ENCODE measurements around the gene HCAR3.
A peak's percentile ranks its signal among the peaks of the same experiment; 100 is the strongest.
"Not testable (repeated sequence)": the region's sequence is repeated elsewhere in the genome, so short reads cannot be mapped to it uniquely, and the experiment has no call there.

HCAR3 gene

DNA sequence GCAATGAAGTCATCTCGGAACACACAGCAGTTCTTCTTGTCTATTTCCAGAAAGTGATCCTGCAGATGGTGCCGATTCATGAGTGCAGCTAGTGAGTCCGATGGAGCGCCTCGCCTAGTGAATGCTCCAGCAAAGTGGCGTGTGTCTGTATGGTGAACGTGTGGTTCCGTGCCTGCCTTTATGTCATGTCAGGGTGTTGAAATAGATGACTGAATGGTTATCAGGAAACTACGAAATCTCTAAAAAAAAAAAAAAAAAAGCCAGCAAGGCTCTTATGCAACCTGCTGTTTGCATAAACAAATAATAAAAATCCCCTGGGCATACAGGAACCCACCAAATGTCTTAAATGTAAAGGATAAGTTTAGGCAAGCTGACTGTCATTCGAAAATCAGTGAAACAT is at the start of gene HCAR3:
Gene HCAR3, minus strand, starts transcription at position 154 of the 400 bp plus-strand sequence. Its CDS starts 74 bp downstream, at position 80.
- not testable (repeated sequence) for DNase-seq

DNA sequence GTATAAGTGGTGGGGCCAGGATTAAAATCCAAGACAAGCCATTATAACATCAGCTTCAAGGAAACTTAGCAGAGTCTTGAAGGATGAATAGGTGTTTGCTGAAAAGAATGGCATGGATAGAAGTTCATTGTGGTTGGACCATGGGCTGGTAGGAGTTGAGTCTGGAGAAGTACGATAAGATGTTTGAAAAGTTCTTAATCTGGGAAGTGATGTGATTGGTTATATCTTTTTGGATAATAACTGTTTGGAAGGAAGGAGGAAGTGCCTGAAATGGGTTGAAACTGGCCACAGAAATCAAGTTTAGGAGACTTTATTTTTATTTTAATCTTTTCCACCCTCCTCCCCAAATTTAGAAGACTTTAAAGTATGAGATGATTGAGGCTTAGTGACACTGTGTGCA is 41.0 kb upstream of the HCAR3 start:
- DNase-seq = no peak

DNA sequence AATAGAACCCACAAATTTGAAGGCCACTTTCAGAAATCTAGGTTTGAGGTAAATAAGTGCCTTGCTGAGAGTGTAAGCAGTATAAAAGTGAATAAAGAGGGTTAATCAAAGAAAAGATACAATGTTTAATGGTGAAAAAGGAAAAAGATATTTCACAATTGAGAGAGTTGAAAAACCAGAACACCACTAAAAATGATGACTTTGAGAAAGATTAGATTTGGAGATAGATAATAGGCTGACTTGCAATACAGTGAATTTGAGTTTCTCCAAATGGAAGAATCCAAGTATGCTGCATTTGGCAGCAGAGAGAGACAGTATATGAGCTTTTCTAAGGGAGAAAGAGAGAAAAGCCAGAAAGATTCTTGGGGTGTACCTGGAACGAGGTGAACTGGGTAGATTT is 38.2 kb upstream of the HCAR3 start:
- DNase-seq = no peak

DNA sequence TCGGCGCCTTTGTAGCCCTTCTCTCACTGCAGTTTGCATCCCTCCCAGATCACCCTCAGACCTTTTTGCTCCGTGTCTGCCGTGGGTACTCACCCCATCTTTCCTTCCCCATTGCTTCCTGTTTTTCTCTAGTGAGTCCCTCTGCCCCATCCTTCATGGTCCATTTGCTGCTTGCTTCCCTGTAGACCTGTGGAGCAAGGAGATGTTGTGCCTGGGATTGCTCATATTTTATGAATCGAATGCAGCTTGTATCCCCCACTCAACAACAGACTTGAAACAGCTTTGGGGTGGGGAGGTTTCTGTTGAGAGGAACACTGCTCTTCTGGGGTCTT is 36.7 kb upstream of the HCAR3 start:
- DNase-seq = no peak

DNA sequence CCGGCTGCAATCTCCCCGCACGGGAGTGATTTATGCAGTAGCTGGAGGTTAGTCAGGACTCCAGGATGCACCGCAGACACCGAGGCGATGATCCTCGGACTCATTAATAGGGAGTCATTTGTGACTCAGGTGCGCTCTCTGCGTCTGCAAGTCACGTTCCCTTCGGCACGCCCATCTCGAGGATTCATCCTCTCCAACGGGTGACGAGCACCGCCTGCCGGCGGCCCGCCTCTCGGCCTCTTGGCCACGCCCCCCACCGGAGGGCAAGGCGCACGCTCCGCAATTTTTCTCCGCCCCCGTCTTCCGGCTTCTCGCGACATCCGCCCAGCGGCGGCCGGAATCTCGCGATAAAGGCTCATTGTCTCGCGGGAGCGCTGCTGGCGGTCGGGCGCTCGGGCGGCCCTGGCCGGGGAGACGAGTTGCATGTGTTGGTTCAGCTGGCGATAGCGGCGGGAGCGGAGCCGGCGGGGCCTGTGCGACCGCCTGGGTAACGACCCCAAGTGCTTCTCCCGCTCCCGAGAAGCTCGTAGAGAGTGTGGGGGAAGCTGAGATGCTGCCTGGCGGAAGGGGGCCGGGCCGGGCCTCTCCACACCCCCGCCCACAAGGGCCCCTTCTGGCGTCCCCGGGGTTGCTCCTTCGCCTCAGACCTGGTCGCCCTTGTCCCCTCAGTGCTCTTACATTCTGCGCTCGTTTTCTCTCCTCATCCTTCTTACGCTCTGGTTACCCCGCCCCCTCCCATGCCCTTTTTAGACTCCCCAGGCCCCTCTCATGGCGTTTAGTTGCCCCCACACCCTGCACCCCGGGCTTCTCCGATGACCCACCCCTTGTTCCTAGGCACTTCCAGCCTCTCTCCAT is 36.1 kb upstream of the HCAR3 start, which contains the start of gene DENR:
Gene DENR, plus strand, starts transcription at position 361 of the 855 bp plus-strand sequence. CDS start 878 bp downstream, outside the sequence.
- DNase-seq = peak; percentile 100

DNA sequence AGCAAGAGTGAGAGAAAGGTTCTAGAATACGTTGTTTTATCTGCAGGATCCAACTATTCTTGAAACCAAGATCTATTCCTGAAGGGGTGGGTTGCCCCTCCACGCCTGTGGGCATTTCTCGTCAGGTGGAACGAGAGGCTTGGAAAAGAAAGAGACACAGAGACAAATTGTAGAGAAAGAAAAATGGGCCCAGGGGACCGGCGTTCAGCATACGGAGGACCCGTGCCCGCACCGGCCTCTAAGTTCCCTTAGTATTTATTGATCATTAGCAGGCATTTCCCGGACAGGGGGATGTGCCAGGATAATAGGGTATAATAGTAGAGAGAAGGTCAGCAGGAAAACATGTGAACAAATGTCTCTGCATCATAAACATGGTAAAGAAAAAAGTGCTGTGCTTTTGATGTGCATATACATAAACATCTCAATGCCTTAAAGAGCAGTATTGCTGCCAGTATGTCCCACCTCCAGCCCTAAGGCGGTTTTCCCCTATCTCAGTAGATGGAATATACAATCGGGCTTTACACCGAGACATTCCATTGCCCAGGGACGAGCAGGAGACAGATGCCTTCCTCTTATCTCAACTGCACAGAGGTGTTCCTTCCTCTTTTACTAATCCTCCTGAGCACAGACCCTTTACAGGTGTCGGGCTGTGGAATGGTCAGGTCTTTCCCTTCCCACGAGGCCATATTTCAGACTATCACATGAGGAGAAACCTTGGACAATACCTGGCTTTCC is 34.3 kb upstream of the HCAR3 start:
- DNase-seq = not testable (repeated sequence)

DNA sequence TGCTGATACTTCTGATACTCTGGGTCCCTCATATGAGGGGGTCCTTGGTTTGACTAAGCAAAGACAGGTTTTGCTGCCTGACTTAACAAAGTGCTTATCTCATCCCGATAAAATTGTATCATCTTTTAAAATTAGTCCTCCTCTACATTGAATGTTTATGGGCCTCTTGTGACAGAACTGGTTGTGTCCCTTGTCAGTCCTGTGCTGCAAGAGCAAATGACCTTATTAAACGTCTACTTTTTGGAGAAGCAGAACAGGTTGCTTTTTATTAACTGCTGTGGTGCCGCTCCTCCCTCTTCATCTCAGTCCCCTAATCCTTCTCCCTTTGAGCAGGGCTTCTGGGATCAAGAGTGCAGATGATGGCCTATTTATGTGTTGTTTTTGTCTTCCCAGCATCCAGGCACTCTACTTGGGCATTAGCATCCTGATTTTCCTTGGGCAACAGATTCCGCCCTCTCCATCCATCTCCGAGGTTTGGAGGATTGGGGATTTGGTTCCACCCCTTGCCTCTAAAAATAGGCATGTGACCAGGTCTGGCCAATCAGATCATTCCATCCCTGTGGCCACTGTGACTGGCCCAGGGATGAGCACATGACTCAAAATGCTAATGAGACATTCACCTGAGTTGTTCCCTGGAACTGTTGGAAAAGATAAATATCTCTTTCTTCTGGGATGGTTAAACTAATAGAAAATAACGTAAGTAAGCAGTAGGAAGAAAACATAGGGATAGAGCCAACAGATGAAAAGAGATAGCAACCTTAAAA is 33.1 kb upstream of the HCAR3 start:
- no peak for DNase-seq

DNA sequence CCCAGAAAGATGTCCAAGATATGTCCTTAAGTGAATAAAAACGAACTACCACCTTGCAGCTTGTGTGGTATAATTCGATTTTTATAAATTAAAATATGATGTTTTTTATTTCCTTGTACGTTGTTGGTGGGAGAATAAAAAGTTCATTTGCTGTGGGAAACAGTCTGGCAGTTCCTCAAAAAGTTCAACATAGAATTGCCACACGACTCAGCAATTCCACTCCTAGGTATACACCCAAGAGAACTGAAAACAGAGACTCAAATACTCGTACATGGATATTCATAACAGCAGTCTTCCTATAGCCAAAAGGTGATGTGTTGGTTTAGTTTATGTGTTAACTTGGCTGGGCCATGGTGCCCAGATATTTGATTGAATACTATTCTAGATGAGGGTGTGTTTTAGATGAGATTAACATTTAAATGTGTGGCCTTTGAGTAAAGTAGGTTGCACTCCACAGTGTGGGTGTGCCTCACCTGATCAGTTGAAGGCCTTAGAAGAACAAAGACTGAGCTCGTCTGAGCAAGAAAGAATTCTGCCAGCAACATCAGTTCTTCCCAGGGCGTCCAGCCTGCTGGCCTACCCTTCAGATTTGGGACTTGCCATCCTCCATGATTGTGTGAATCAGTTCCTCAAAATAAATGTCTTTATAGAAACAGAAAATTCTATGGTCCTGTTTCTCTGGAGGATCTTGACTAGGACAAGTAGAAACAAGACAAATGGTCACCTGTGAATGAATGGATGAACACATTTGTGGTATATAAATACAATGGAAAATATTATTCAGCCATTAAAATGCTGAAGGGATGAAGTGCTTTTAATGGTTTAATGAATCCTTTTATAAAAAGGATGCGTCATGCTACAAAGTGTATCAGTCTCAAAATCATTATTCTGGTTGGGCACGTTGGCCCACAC is 30.9 kb upstream of the HCAR3 start:
- no peak for DNase-seq

DNA sequence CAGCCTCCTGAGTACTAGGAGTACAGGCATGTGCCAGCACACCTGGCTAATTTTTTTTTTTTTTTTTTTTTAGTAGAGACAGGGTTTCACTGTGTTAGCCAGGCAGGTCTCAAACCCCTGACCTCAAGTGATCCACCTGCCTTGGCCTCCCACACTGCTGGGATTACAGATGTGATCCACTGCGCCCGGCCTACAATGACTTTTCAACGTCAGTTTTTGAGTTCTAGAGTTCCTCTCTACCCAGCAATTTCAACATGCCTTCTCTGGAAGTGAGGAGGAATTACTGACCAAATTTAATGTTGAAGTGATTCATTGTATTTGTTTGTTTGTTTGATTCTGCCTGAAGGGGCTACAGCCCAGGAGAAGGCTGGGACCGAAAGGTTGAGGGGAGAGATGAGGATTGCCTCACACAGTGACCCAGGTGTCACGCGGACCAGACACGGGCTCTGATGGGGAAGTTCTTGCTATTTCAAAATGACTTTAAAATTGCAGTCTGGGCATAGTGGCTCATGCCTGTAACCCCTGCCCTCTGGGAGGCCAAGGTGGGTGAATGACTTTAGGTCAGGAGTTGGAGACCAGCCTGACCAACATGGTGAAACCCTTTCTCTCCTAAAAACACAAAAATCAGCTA is 27.4 kb upstream of the HCAR3 start:
- no peak for DNase-seq

DNA sequence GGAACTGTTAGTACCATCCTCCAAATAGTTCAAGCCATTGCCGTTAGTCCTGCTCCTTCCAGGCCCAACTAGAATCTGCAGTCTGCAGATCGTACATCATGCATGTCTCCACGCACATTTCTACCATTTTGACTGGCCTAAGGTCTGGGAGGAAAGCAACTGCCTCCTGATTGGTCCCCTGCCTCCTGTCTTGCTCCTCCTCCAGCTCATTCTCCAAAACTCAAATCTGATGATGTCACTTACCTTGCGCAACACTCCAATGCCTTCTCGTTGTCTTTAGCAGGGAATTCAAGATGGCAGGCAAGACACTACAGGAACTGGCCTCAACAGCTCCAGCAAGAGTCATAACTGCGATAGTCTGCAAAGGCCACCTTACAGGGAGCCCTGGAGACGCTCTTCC is 23.7 kb upstream of the HCAR3 start:
- DNase-seq = no peak

DNA sequence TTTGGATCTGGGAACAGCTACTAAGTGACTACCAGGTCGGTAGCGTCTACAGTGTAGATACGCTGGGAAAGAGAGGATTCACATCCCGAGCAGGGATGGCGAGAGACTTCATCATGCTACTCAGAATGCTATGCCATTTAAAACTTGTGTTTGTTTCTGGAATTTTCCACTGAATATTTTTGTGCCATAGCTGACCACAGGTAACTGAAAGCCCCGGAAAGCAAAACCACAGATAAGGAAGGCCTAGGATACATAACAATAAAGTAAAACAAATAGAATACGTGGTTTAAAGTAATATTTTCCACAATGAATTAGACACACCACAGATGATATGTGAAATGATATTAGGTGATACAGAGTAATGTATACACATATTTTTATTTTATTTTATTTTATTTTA is 22.0 kb upstream of the HCAR3 start:
- no peak for DNase-seq

DNA sequence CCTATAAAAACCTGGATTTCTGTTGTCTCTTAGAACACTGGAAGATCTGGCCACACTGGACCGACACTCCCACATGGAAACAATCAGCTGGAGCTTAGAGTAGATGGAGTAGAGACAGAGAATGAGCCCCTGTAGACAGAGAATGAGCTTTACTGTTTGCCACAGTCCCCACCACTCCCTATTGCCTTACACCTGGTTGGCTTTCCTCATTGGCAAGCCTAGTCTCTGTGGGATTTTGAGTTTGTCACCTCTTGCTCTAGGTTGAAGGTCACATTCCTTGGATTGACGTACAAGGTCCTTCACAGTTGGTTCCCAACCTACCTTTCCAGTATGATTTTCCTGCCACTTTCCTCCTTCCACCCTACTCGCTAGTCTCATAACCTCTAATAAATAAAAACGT is 16.0 kb upstream of the HCAR3 start:
- no peak for DNase-seq

DNA sequence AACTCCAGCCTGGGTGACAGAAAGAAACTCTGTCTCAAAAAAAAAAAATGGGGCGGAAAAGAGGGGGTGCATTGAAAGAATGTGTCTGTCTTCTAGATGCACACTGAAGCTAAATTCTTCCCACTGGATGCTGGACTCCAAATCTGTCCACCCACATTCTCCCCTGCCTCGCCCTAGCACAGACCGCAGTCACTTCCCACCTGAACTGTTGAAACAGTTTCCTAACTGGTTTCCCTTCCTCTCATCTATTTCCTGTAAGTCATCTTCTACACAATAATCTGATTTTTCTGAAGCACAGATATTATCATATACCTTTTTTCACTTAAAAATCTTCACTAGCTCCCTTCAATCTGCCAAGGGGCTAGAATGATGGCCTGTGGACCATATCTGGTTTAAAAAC is 15.6 kb upstream of the HCAR3 start:
- DNase-seq = no peak

DNA sequence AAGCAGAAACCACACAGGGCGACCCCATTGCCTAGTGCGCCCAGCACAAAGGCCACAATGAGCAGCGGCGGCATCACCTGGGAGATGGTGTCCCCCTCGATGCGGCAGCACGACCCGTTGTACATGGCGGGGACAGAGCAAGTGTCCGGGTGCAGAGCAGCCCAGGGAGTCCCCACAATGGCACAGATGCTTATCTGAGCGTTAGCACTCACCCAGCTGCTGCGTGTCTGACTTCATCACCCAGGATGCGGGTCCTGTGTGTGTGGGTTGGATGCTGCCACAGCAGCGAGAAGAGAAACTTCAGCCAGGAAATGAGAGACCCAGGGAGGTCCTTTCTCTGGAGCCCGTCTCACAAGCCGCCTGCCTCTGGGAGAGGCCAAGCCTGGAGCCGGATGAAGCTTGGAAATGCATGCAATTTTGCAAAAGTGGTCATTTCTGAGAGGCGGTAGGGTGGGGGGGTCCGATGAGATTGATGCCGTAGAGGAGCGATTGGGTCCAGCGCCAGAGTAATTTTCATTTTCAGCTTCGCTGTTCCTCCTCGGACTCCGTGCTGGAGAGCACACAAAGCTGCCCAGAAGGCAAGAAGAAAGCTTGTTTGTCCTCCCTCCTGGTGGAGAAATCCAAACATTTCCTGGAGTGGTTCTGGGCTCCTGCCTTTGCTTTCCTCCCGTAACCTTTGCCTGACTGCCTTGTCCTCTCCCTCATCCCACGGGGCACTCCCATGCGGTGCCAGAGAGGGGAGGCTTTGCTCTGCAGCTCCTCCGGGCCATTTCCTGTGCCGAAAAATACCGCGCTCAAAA is 13.8 kb upstream of the HCAR3 start, which contains the start of gene HCAR1:
Gene HCAR1, minus strand, starts transcription at position 630 of the 800 bp plus-strand sequence. Its CDS starts 505 bp downstream, at position 125.
- no peak for DNase-seq

DNA sequence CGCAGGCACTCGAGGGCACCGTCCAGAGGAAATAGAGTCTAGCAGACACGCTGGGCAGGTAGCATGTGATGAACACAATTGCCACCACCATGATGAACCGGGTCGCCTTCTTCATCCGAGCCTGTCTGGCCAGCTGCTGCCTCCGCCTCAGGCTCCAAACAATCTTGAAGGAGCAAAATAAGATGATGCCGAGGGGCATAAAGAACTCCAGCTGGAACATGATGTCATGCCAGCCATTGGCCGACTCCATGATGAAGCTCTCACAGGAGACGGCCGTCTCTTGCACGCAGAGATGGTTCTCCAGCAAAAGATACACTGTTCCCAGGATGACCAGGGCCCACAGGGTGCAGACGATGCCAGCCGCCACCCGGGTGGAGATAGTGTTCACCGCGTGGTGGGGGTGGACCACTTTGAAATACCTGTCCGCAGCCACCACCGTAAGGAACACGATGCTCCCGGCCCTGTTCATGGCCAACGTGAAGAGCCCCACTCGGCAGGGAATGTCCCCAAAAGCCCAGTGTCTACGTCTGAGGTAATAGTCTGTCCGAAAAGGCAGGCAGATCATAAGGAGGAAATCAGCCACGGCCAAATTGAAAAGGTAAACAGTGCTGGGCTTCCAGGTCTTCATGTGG is 13.1 kb upstream of the HCAR3 start:
- DNase-seq = no peak

DNA sequence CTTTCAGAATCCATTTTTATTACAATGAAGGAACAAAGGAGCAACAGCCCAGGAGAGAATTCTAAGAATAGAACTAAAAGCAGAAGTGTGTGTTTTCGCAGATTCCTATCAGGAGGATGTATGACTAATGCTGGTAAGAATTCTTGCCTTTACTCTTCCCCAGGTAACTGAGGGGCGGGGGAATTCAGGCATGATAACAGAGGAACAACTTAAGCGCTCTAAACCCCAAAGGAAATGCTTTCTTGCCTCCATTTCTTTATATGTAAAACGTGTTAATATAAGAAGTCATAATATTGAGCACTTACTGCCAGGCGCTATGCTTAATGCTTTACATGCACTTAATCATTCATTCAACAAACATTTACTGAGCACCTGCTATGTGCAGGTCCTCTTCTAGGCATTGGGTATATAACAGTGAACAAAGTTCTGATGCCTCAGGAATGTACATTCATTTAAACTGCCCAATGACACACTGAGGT is 9.5 kb upstream of the HCAR3 start:
- DNase-seq = no peak

DNA sequence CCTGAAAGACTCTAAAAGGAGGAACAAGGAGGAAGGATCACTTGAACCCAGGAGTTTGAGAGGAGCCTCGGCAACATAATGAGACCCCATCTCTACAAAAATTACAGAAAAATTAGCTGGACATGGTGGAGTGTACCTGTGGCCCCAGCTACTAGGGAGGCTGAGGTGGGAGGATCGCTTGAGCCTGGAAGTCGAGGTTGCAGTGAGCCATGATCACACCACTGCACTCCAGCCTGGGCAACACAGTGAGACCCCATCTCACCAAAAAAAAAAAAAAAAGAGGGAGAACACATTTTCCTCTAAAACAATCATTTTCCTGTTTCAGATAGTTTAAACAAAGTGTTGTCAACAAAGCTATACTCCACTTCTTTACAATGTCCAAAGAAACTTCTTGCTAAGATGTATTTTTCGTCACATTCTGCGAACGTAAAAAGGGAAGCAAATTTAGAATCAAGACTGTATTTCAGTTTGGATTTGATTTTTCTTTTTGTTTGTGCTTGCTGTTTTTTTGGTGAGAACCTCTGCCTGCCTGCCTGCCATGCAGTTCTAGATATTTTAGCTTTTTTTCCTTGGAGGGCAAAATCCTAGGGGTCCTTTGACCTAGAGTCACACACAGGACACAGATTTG is 9.0 kb upstream of the HCAR3 start:
- no peak for DNase-seq

DNA sequence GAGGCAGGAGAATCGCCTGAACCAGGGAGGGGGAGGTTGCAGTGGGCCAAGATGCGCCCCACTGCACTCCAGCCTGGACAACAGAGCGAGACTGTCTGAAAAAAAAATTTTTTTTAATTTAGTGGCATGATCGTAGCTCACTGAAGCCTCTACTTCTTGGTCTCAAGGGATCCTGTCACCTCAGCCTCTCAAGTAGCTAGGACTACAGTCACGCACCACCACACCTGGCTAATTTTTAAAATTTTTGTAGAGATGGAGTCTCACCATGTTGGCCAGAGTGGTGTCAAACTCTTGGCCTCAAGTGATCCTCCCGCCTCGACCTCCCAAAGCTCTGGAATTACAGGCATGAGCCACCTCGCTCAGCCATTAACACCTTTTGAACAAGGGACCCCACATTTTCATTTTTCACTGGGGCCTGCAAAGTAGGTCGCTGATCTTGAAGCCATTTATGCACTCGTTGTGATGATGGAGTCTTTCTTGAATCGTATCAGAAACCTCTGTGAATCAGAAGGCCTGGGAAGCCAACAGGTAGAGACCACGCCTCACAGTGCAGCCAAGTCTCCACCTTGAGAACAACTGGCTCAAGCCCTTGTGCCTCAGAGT is 8.1 kb upstream of the HCAR3 start:
- no peak for DNase-seq

DNA sequence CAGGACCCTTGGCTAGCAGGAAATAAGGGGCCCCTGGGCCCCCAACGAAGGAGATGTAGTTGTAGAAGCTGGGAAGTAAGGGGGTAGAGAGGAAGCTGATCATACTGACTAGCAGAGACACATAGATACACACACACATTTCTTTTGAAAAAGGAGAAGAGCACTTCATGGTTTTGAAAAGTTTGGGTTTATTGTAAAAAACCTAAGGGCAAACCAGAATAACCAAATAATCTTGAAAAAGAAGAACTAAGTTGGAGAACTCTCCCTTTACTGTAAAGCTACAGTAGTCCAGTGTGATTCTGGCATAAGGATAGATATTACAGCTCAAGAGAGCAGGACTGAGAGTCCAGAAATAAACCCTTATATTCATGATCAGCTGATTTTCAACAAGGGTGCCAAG is 5.8 kb upstream of the HCAR3 start:
- DNase-seq = no peak

Measured in activated CD4-positive, alpha-beta T cell treated with anti-CD3 and anti-CD28 coated beads, Interleukin-2, amount 50 U/mL, for 1 hour (primary cell).